Sigmoid colon (tissue), 4 donors: ENCODE measurements around the gene NID1.

ENCODE experiments used
- CTCF ChIP-seq, 4 experiments: fragments of 450-650 bp in 3 of 4; fragments of 200-600 bp in 1 of 4; IDR thresholded peaks; one replicate each; pipeline ENCODE4 v1.5.1; 2016 to 2019; ENCODE audit warnings: antibody characterized with exemption in 4 of 4, mild to moderate bottlenecking in 3 of 4, moderate library complexity in 2 of 4
- POLR2AphosphoS5 ChIP-seq, 4 donors: sonication (generic); formaldehyde crosslinking; IDR thresholded peaks; one replicate each; pipeline ENCODE4 v1.6.1; 2017; ENCODE audit warnings: antibody characterized with exemption in 4 of 4

- peak; percentile 98 to 99 (median 98) for TF ChIP-seq POLR2AphosphoS5 (IDR thresholded peaks at IDR 0.05)
- peak in 2 of 4 experiments; percentile 31 to 38 for TF ChIP-seq CTCF (IDR thresholded peaks at IDR 0.05)
Observed at GRCh38 chr1:236064674-236065508, at the start of gene NID1.
